K562 (cell line): ENCODE measurements around the gene TBL1XR1. TPM values are rescaled to one million over a fixed set of nuclear protein-coding genes. Genes with fewer than 3 reads are reported as not detected.

ENCODE experiments used
- ATAC-seq: fragments of 200-7000 bp; cut with Tn5 transposase; 3 replicates; pipeline ENCODE4 v1.9.1; 2020; ENCODE audit warnings: moderate library complexity
- BruUV-seq: library from RNA; stranded (reverse); fragments of 400-500 nt; replicated peaks from 2 replicates; lab custom pipeline; 2021; lab: Mats Ljungman, UMichigan
- CTCF ChIA-PET: fragments of 300-600 bp; formaldehyde crosslinking; extraction: SDS; loops from one replicate; lab custom pipeline; 2021; ENCODE audit warnings: low intra/inter-chr PET ratio; lab: Yijun Ruan, JAX
- POLR2A ChIA-PET: fragments of 300-600, 350-650 bp; sonication (Branson Sonifier 250); formaldehyde crosslinking; extraction: SDS; loops from one replicate; lab custom pipeline; 2021; ENCODE audit warnings: antibody characterized with exemption, inconsistent platforms; lab: Yijun Ruan, JAX
- DNase-seq, 4 experiments: peaks; one replicate each; pipeline versions ENCODE4 v3.0.0 to v3.0.0-alpha.2; 2011 to 2018; ENCODE audit warnings: low spot score in 3 of 4, mixed read lengths in 3 of 4; ENCODE audit errors: extremely low read depth in 1 of 4
- FAIRE-seq: peaks from 2 replicates; lab custom pipeline; 2011; peaks lifted over from hg19 to GRCh38; lab: Jason Lieb, UNC
- H2AFZ ChIP-seq: 2 replicates; pipeline ENCODE4 v1.6.0; 2011; ENCODE audit warnings: low read depth, low read length, control low read depth, inconsistent platforms
- H3K27ac ChIP-seq: fragments of 200-600 bp; 3 replicates; pipeline ENCODE4 v1.8.0; 2011; ENCODE audit warnings: low read depth, mild to moderate bottlenecking, control low read depth, inconsistent platforms, low read length, moderate library complexity, mixed read lengths; ENCODE audit errors: extremely low read depth
- H3K27me3 ChIP-seq, 2 experiments: fragments of 300-600 bp in 1 of 2; 2 replicates in 1 of 2; 3 replicates in 1 of 2; pipeline versions ENCODE4 v1.6.0 to v1.8.0; 2011; ENCODE audit warnings: inconsistent platforms in 2 of 2, low read length in 2 of 2, mild to moderate bottlenecking in 1 of 2, mixed read lengths in 1 of 2, moderate library complexity in 1 of 2; ENCODE audit not compliant: control insufficient read depth in 2 of 2, insufficient read depth in 2 of 2
- H3K36me3 ChIP-seq: fragments of 300-600 bp; 3 replicates; pipeline ENCODE4 v1.8.0; 2011; ENCODE audit warnings: mild to moderate bottlenecking, low read length, inconsistent platforms; ENCODE audit not compliant: control insufficient read depth, insufficient read depth
- H3K4me1 ChIP-seq, 2 experiments: fragments of 200-600 bp in 1 of 2; replicated peaks in 1 of 2; 2 replicates in 1 of 2; 3 replicates in 1 of 2; pipeline versions ENCODE4 v1.5.1 to v1.8.0; 2011; ENCODE audit warnings: inconsistent platforms in 2 of 2, low read length in 2 of 2, mild to moderate bottlenecking in 1 of 2, mixed read lengths in 1 of 2, moderate library complexity in 1 of 2; ENCODE audit not compliant: control insufficient read depth in 2 of 2, insufficient read depth in 2 of 2
- H3K4me2 ChIP-seq: 2 replicates; pipeline ENCODE4 v1.6.1; 2011; ENCODE audit warnings: low read length, control low read depth, inconsistent platforms, mixed read lengths; ENCODE audit not compliant: insufficient read depth
- H3K4me3 ChIP-seq: fragments of 200-600 bp; sonication (generic), shearing (Covaris generic); 2 replicates; pipeline ENCODE4 v1.5.1; 2016; ENCODE audit warnings: control low read depth, inconsistent platforms
- H3K79me2 ChIP-seq: fragments of 200-600 bp; 3 replicates; pipeline ENCODE4 v1.8.0; 2011; ENCODE audit warnings: low read length, inconsistent platforms; ENCODE audit not compliant: control insufficient read depth, insufficient read depth
- H3K9ac ChIP-seq, 2 experiments: 2 replicates each; pipeline versions ENCODE4 v1.6.0 to v1.6.1; 2011; ENCODE audit warnings: low read depth in 2 of 2, low read length in 2 of 2, control low read depth in 1 of 2, inconsistent platforms in 1 of 2, mild to moderate bottlenecking in 1 of 2, mixed read lengths in 1 of 2; ENCODE audit not compliant: insufficient read depth in 1 of 2
- H3K9me1 ChIP-seq: one replicate; pipeline ENCODE4 v1.6.0; 2011; ENCODE audit warnings: inconsistent platforms, mild to moderate bottlenecking, low read length, moderate library complexity; ENCODE audit not compliant: control insufficient read depth, insufficient read depth
- H3K9me3 ChIP-seq: replicated peaks from 2 replicates; pipeline ENCODE4 v1.5.1; 2011; ENCODE audit warnings: low read depth, low read length, inconsistent platforms; ENCODE audit not compliant: control insufficient read depth, insufficient read depth
- H4K20me1 ChIP-seq: replicated peaks from 2 replicates; pipeline ENCODE4 v1.6.1; 2011; ENCODE audit warnings: low read length, inconsistent platforms, mixed read lengths; ENCODE audit not compliant: control insufficient read depth, insufficient read depth
- ARHGAP35 ChIP-seq: fragments of 450-650 bp; IDR thresholded peaks from 2 replicates; pipeline ENCODE4 v1.6.1; 2018; ENCODE audit not compliant: partially characterized antibody
- C11orf30 ChIP-seq: fragments of 450-650 bp; IDR thresholded peaks from 2 replicates; pipeline ENCODE4 v1.6.1; 2016; ENCODE audit warnings: low read depth, mild to moderate bottlenecking
- CBX2 ChIP-seq: fragments of 200-600 bp; sonication (generic); IDR thresholded peaks from one replicate; pipeline ENCODE4 v1.6.1; 2012; ENCODE audit warnings: mild to moderate bottlenecking, low read length, inconsistent platforms; ENCODE audit not compliant: insufficient read depth, poor library complexity, severe bottlenecking
- E2F4 ChIP-seq: sonication (generic); formaldehyde crosslinking; IDR thresholded peaks from 2 replicates; pipeline ENCODE4 v1.8.0; 2022; ENCODE audit warnings: mild to moderate bottlenecking, low read depth, missing genetic modification reagents
- HDAC8 ChIP-seq: fragments of 450-650 bp; IDR thresholded peaks from 2 replicates; pipeline ENCODE4 v1.6.1; 2016; ENCODE audit warnings: mild to moderate bottlenecking, missing genetic modification characterization, moderate library complexity, missing compliant biosample characterization
- HMGN3 ChIP-seq: IDR thresholded peaks from 2 replicates; pipeline ENCODE4 v1.6.1; 2011; ENCODE audit warnings: borderline replicate concordance, low read depth, mild to moderate bottlenecking, mixed read lengths, low read length; ENCODE audit not compliant: insufficient read length; ENCODE audit errors: extremely low read depth
- MAFF ChIP-seq: IDR thresholded peaks from 2 replicates; pipeline ENCODE4 v1.6.1; 2012; ENCODE audit warnings: low read length, improper control_type of control experiment
- MAFG ChIP-seq: fragments of 450-650 bp; conservative IDR thresholded peaks from 2 replicates; pipeline ENCODE4 v1.6.1; 2016; ENCODE audit warnings: missing genetic modification characterization, missing compliant biosample characterization
- PRMT5 ChIP-seq: sonication (generic); formaldehyde crosslinking; IDR thresholded peaks from 2 replicates; pipeline ENCODE4 v1.5.0; 2020; ENCODE audit warnings: missing genetic modification reagents
- SAFB ChIP-seq: fragments of 200-400 bp; formaldehyde crosslinking; IDR thresholded peaks from 2 replicates; pipeline ENCODE4 v1.6.1; 2017; ENCODE audit warnings: low read depth, low read length, borderline replicate concordance
- SP2 ChIP-seq: IDR thresholded peaks from 2 replicates; pipeline ENCODE4 v1.6.1; 2011; ENCODE audit warnings: mild to moderate bottlenecking, low read depth, low read length, moderate library complexity; ENCODE audit not compliant: poor library complexity, severe bottlenecking; ENCODE audit errors: extremely low read depth
- SUPT5H ChIP-seq: fragments of 450-650 bp; IDR thresholded peaks from 2 replicates; pipeline ENCODE4 v1.6.1; 2016
- TAL1 ChIP-seq: fragments of 450-650 bp; IDR thresholded peaks from 2 replicates; pipeline ENCODE4 v1.6.1; 2016; ENCODE audit warnings: mild to moderate bottlenecking
- TCF7L2 ChIP-seq: fragments of 150-350 bp; IDR thresholded peaks from 2 replicates; pipeline ENCODE4 v1.6.1; 2016; ENCODE audit warnings: low read depth, mild to moderate bottlenecking, low read length, moderate library complexity
- ZBTB7A ChIP-seq: IDR thresholded peaks from 2 replicates; pipeline ENCODE4 v1.6.1; 2011; ENCODE audit warnings: low read depth, mild to moderate bottlenecking, low read length, moderate library complexity, borderline replicate concordance; ENCODE audit not compliant: control insufficient read depth
- ZNF551 ChIP-seq: fragments of 250-450 bp; sonication (Bioruptor Pico); IDR thresholded peaks from 2 replicates; pipeline ENCODE4 v1.5.0; 2021; ENCODE audit warnings: mild to moderate bottlenecking, moderate library complexity
- ZNF696 ChIP-seq: fragments of 250-450 bp; sonication (Bioruptor Pico); conservative IDR thresholded peaks from 2 replicates; pipeline ENCODE4 v1.4.0; 2020; ENCODE audit warnings: mild to moderate bottlenecking, moderate library complexity
- WGBS: fragments of 100-300 bp; shearing (Covaris generic); methylation state at CpG from one replicate; pipeline ENCODE4 v1.1.6; 2016; ENCODE audit warnings: low coverage, mixed read lengths; ENCODE audit not compliant: insufficient coverage; ENCODE audit errors: missing lambda C conversion rate; 5-methylcytosine and 5-hydroxymethylcytosine counted together
- in situ Hi-C: fragments of 300-500 bp; cut with MboI; formaldehyde crosslinking; loops from 4 replicates; pipeline ENCODE4 v1.15.0; 2018; ENCODE audit warnings: inconsistent platforms, mixed read lengths
- intact Hi-C: fragments of 100-400 bp; cut with micrococcal nuclease; formaldehyde crosslinking; loops from 2 replicates; pipeline ENCODE4 v1.14.2; 2022
- polyA plus RNA-seq, 8 experiments: library from polyadenylated mRNA; depleted of rRNA in 4 of 8; stranded (reverse) in 5 of 8; unstranded in 3 of 8; fragments of >200 nt; fragmentation: Nextera tagmentation in 2 of 8; fragmentation: Illumina TruSeq in 1 of 8; extraction: Ambion mirVana in 2 of 8; extraction: Trizol in 1 of 8; gene quantifications; 2 replicates each; pipeline versions ENCODE4 v1.2.1 to v1.2.3, GENCODE V29; 2011 to 2014; ENCODE audit warnings: inconsistent platforms in 1 of 8, missing spikeins in 1 of 8
- total RNA-seq, 7 experiments: library from RNA; depleted of rRNA in 6 of 7; stranded (reverse); fragments of >200 nt in 6 of 7; fragmentation: Illumina TruSeq in 2 of 7; extraction: Trizol in 2 of 7; gene quantifications; 2 replicates each; pipeline versions ENCODE4 v1.2.1 to v1.2.3, GENCODE V29; 2011 to 2021; ENCODE audit warnings: low replicate concordance in 1 of 7
- TF ChIP-seq, protein P1 (sequence below): fragments of 250-450 bp; sonication (Bioruptor Pico); IDR thresholded peaks from 2 replicates; pipeline ENCODE4 v1.4.0; 2020
- TF ChIP-seq, protein P2 (sequence below): fragments of 450-650 bp; IDR thresholded peaks from 2 replicates; pipeline ENCODE4 v1.6.1; 2014; ENCODE audit warnings: low read depth, mild to moderate bottlenecking, moderate library complexity, borderline replicate concordance

TBL1XR1 gene
- total and polyA plus RNA-seq, 9 of the 15 experiments (the other 6 are each of a cell fraction or from before 2014, with no cell fraction given) = 19.6 to 171 (median 83.3) TPM

GRCh38 chr3:177058648-177059047 lies 138.6 kb downstream of the TBL1XR1 start:
- Histone ChIP-seq H3K36me3 (peaks cover 24% of the 10 kb centered on the region; the same call in 2 of the 3 replicates), H3K9me3 (no peaks in the 10 kb centered on the region), H3K4me1 (peaks cover 0 to 5% of the 10 kb centered on the region in 2 experiments; a peak in 4 of 5 replicates), H3K9ac (no peak overlapping the region), H3K9me1 (no peaks in the 10 kb centered on the region), H3K27ac (no peak overlapping the region), H3K79me2 (peaks cover 85% of the 10 kb centered on the region), H3K4me3 (no peak overlapping the region), H3K27me3 (no peaks in the 10 kb centered on the region), H4K20me1 (no peaks in the 10 kb centered on the region), H3K4me2 (no peak overlapping the region), H2AFZ (no peak overlapping the region)
- FAIRE-seq (no peak), DNase-seq (no peak), ATAC-seq (no peak)
- no TSS peak for BruUV-seq
- in situ Hi-C loops = loop anchor here (5.0 to 10.0 kb wide), 2 partner anchors 136 to 304 kb away; partner anchors contain the start of gene TBL1XR1
- ChIA-PET POLR2A (interaction anchor here (1.0 kb wide), 1 partner anchor 7 kb away, joined by 3 read pairs; no protein-coding TSS in a partner anchor), CTCF (no interaction called here)
- intact Hi-C loops = loop anchor here (10.0 kb wide), 1 partner anchor 716 kb away; no protein-coding TSS in a partner anchor
- WGBS = 88% methylated on average over 2 of the region's 2 CpGs
- TF ChIP-seq ZBTB7A = no peak
- TF ChIP-seq MAFF = peak; percentile 95
- no peak for TF ChIP-seq HMGN3
- TF ChIP-seq ARHGAP35 = no peak
- TF ChIP-seq, protein P1, sequence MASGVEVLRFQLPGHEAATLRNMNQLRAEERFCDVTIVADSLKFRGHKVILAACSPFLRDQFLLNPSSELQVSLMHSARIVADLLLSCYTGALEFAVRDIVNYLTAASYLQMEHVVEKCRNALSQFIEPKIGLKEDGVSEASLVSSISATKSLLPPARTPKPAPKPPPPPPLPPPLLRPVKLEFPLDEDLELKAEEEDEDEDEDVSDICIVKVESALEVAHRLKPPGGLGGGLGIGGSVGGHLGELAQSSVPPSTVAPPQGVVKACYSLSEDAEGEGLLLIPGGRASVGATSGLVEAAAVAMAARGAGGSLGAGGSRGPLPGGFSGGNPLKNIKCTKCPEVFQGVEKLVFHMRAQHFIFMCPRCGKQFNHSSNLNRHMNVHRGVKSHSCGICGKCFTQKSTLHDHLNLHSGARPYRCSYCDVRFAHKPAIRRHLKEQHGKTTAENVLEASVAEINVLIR (CRISPR knock-in tag) = no peak
- TF ChIP-seq SUPT5H = no peak
- TF ChIP-seq TCF7L2 = no peak
- no peak for TF ChIP-seq PRMT5 (CRISPR knock-in tag)
- no peak for TF ChIP-seq SAFB
- no peak for TF ChIP-seq E2F4 (CRISPR knock-in tag)
- TF ChIP-seq TAL1 = no peak
- no peak for TF ChIP-seq SP2
- TF ChIP-seq ZNF551 = no peak
- no peak for TF ChIP-seq HDAC8
- TF ChIP-seq C11orf30 = peak; percentile 92
- no peak for TF ChIP-seq CBX2
- TF ChIP-seq MAFG (tag) = peak; percentile 89
- TF ChIP-seq, protein P2, sequence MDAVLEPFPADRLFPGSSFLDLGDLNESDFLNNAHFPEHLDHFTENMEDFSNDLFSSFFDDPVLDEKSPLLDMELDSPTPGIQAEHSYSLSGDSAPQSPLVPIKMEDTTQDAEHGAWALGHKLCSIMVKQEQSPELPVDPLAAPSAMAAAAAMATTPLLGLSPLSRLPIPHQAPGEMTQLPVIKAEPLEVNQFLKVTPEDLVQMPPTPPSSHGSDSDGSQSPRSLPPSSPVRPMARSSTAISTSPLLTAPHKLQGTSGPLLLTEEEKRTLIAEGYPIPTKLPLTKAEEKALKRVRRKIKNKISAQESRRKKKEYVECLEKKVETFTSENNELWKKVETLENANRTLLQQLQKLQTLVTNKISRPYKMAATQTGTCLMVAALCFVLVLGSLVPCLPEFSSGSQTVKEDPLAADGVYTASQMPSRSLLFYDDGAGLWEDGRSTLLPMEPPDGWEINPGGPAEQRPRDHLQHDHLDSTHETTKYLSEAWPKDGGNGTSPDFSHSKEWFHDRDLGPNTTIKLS = no peak
- no peak for TF ChIP-seq ZNF696 (CRISPR knock-in tag)
